NCI-H1417 (cell line): ENCODE data around the gene CTXN1.
"Not testable (repeated sequence)": the region's sequence is repeated elsewhere in the genome, so short reads cannot be mapped to it uniquely, and the experiment has no call there.

Experiments used
- DNase-seq, 3 experiments: peaks; one replicate each; lab custom pipeline; 2025; lab: John Stamatoyannopoulos, UW

Gene CTXN1

DNA sequence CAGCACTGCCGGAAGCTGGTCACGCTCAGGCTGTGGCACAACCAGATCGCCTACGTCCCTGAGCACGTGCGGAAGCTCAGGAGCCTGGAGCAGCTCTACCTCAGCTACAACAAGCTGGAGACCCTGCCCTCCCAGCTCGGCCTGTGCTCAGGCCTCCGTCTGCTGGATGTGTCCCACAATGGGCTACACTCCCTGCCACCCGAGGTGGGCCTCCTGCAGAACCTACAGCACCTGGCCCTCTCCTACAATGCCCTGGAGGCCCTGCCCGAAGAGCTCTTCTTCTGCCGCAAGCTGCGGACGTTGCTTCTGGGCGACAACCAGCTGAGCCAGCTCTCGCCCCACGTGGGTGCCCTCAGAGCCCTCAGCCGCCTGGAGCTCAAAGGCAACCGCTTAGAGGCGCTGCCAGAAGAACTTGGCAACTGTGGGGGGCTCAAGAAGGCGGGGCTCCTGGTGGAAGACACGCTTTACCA is 25.5 kb downstream of the CTXN1 start:
- no peak for DNase-seq

DNA sequence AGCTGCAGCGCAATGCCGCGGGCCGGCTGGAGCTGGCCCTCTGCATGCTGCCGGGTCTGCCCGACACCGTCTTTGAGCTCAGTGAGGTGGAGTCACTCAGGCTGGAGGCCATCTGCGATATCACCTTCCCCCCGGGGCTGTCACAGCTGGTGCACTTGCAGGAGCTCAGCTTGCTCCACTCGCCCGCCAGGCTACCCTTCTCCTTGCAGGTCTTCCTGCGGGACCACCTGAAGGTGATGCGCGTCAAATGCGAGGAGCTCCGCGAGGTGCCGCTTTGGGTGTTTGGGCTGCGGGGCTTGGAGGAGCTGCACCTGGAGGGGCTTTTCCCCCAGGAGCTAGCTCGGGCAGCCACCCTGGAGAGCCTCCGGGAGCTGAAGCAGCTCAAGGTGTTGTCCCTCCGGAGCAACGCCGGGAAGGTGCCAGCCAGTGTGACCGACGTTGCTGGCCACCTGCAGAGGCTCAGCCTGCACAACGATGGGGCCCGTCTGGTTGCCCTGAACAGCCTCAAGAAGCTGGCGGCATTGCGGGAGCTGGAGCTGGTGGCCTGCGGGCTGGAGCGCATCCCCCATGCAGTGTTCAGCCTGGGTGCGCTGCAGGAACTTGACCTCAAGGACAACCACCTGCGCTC is 26.1 kb downstream of the CTXN1 start:
- DNase-seq, result no peak

DNA sequence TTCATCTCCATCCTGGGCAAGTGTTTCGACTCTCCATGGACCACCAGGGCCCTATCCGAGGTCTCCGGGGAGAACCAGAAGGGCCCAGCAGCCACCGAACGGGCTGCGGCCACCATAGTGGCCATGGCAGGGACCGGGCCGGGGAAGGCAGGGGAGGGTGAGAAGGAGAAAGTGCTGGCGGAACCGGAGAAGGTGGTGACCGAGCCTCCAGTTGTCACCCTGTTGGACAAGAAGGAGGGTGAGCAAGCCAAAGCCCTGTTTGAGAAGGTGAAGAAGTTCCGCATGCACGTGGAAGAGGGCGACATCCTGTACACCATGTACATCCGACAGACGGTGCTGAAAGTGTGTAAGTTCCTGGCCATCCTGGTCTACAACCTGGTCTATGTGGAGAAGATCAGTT is 27.0 kb downstream of the CTXN1 start:
- no peak for DNase-seq

DNA sequence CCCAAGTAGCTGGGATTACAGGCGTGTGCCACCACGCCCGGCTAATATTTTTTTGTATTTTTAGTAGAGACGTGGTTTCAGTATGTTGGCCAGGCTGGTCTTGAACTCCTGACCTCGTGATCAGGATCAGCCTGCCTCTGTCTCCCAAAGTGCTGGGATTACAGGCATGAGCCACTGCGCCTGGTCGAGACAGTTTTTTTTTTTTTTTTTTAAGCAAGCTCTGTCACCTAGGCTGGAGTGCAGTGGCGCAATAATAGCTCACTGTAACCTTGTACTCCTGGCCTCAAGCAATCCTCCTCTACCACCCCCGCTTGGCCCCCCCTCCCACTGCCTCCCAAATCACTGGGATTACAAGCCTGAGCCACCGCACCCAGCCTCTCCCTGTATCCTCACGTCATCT is 28.6 kb downstream of the CTXN1 start:
- no peak for DNase-seq

DNA sequence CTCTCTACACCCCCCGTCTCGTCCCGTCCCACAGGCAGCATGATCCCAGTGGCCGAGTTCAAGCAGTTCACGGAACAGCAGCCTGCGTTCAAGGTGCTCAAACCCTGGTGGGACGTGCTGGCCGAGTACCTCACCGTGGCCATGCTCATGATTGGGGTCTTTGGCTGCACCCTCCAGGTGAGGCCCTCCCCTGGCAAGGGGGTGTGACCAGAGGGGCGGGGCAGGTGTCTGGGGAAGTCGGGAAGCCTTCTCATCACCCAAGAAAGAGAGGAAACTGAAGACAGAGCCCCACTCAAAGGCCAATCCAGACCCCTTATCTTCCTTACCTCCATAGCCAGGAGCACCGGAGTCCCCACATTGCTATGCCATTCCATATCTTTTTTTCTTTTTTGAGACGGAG is 30.4 kb downstream of the CTXN1 start:
- DNase-seq, result no peak

DNA sequence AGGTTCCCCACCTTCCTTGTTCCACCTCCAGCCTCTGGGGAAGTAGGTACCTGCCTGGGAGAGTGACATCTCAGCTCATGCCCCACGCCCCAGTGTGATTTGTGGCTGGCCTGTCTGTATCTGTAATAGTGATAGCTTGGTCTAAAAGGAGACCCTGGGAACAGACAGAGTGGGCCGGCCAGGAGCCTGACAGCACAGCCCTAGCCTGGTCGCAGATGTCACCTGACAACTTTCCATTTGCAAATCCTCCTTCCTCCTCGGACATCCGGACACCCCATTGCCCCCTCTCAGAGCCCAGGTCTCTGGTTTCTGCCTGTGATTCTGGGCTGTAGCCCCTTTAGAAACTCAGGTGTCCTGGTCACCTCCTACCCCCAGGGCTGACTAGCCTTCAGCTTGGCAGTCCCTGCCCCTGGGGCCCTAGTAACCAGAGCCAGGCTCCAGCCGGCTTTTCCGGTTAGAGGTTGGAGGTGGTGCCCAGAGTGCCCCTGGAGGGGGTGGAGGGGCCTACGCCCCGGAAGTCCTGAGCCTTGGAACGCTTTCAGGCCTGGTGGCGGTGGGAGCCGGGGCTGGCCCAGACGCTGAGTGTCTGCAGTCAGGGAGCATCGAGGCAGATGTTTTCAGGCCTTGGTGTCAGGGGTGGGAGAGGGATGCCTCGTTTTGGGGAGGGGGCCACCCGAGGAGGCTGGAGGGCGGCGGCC is 31.2 kb downstream of the CTXN1 start:
- peak in 1 of 3 experiments; percentile 7 for DNase-seq

- DNase-seq, result not testable (repeated sequence)
These were observed 32.4 kb downstream of the CTXN1 start for GRCh38 chr19:7893362-7894101.

DNA sequence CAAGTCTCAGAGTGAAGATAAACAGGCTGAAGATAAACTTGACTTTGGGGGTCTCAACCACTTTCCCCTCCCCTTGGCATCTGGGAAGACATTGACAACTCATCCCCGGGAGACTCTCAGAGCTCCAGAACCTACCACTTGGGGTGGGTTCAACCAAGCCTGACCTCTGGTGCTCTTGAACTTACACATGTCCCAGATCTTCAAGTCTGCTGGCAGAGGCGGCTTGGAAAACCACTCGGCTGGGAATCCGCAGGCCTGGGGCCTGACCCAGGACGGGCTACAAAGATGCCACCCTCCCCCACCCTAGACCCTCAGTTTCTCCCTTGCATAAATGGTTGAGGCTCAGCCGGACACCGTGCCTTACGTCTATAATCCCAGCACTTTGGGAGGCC is 37.1 kb downstream of the CTXN1 start:
- no peak for DNase-seq

GRCh38 chr19:7888145-7888825 is 37.6 kb downstream of the CTXN1 start, which contains the start of gene LRRC8E:
Gene LRRC8E (plus strand): TSS chr19:7888510. CDS start chr19:7895604, 7,094 bp downstream.
- DNase-seq, result no peak

DNA sequence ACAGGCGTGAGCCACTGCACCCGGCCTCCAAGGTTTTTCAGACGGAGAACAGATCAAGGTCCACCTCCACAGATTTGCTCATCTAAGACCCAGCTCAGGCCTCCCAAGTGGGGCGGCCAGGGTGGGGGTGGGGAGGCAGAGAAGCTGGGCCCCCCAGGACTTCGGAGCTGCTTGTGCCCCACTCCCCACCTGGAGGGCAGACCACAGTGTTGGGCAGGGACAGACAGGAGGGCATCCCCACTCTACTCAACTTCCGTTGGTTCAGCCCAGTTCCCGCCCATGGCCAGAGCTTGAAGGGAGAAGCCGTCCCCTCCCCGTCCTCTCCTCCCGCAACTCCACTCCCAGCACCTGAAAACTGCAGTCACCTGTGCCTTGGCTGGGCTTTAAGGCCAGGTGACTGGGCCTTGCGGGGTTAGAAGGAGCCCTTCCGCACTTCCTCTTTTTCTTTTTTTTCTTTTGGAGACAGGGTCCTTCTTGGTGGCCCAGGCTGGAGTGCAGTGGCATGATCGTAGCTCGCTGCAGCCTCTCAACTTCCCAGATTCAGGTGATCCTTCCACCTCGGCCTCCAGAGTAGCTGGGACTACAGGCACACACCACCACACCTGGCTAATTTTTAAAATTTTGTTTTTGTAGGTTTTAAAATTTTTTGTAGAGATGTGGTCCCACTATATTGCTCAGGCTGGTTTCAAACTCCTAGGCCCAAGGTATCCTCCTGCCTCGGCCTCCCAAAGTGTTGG is 38.4 kb downstream of the CTXN1 start:
- DNase-seq, result no peak

DNA sequence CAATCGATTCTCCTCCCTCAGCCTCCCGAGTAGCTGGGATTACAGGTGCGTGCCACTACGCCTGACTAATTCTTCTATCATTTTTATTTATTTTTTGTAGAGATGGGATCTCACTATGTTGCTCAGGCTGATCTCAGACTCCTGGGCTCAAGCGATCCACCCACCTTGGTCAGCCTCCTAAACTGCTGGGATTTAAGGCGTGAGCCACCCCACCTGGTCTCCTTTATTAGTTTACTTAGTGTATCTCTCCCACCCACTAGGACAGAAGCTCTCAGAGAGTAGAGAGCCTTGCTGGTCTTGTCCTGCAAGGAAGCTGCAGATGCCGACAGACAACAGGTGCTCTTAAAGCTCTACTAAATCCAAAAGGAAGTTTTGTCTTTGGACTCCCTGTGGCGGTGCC is 40.1 kb downstream of the CTXN1 start:
- DNase-seq, result no peak

DNA sequence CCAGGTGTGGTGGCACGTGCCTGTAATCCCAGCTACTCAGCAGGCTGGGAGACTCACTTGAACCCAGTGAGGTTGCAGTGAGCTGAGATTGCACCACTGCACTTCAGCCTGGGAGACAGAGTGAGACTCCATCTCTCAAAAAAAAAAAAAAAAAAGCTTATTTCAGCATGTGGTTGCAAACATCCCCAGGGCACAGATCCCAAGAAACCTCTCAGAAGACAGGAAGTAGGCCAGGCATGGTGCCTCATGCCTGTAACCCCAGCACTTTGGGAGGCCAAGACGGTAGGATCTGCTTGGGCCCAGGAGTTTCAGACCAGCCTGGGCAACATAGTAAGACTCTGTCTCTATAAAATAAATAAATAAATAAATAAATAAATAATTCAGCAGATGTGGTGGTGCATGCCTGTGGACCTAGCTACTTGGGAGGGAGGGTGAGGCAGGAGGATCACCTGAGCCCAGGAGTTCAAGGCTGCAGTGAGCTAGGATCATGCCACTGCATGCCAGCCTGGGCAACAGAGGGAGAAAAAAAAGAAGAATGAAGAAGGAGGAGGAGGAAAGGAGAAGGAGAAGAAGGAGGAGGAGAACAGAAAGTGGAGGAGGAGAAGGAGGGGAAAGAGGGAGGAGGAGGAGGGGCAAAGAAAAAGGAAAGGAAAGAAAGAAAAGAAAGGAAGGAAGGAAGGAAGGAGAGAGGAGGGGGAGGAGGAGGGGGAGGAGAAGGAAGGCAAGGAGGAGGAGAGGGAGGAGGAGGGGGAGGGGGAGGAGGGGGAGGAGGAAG is 42.0 kb downstream of the CTXN1 start:
- DNase-seq, result no peak

GRCh38 chr19:7883105-7883504 is 42.8 kb downstream of the CTXN1 start:
- DNase-seq, result peak in 1 of 3 experiments; percentile 21

GRCh38 chr19:7881910-7882309 is 44.0 kb downstream of the CTXN1 start:
- DNase-seq, result no peak

GRCh38 chr19:7879836-7880235 is 46.1 kb downstream of the CTXN1 start:
- DNase-seq, result peak in 1 of 3 experiments; percentile 17

DNA sequence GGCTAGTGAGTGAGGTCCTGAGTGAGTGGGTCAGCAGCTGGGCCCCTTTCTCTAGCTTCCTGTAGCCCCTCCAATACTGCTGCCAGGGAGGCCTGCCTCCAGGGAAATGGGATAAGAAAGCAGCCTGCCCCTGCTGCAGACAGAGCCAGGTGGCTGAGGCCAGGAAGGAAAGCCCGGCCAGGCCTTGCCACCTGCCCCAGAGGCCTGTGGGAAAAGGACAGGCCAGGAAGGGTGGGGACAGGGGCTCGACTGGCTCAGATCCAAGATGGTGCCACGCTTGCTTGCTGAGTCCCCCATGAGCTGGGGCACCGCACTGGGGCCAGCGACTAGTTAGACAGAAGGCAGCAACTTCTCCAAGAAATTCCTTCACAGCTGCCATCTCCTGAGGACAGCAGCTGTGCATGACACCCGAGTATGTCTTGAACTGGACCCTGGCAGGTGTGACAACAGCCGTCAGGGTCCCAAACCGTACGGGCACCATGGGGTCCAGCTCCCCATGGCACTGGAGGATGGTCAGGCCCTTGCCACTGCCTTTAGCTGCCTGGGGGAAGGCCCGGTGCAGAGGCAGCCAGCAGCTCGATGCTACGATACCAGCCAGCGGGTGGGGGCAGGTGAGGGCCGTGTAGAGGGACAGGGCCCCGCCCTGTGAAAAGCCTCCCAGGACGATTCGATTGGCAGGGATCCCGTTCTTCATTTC is 46.7 kb downstream of the CTXN1 start:
- no peak for DNase-seq

DNA sequence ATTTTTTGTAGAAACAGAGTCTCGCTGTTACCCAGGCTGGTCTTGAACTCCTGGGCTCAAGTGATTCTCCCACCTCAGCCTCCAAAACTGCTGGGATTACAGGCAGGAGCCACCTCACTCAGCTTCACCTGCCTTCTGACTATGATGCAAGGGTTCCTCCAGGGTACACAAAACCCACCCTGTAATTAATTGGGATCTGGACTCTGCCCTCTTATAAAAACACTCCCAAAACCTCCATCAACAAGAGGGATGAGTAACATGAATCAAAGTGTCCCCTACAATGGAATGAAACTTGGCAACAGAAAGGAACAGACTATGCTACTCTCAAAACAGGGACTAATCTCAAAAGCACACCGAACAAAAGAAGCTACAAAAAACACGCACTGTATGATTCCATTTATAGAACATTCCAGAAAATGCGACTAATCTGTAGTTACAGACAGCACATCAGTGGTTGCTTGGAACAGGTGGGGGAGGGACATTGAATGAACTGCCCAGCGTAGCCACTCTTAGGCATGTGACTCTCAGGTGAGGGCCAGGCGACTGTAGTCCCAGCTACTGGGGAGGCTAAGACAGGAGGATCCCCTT is 48.6 kb downstream of the CTXN1 start:
- DNase-seq, result peak in 1 of 3 experiments; percentile 35

DNA sequence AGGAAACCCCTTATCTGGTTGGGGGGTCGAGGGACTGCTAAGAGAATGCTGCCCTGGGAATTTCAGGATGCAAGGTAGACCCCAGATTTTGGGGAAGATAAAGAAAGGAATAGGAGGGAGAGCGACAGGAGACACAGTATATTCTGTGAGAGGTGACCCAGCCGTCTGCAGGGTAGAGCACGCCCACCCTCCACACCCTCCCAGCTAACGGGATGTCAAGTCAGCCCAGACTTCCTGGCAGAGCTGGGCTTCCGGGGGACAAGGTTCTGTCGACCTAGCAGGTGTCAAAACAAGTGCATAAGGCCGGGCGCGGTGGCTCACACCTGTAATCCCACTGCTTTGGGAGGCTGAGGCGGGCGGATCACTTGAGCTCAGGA is 51.0 kb downstream of the CTXN1 start:
- no peak for DNase-seq
